Vagina (tissue), 2 donors: ENCODE data around the gene LMO3.

Experiments
- CTCF ChIP-seq, 3 experiments: fragments of 450-650 bp in 2 of 3; fragments of 200-600 bp in 1 of 3; sonication (generic) in 1 of 3; IDR thresholded peaks; one replicate each; pipeline ENCODE4 v1.5.1; 2017 to 2019; ENCODE audit warnings: antibody characterized with exemption in 3 of 3, mild to moderate bottlenecking in 2 of 3, moderate library complexity in 2 of 3
- POLR2A ChIP-seq, 2 donors: fragments of 450-650 bp; IDR thresholded peaks; one replicate each; pipeline ENCODE4 v1.6.1; 2017; ENCODE audit warnings: antibody characterized with exemption in 2 of 2, mild to moderate bottlenecking in 2 of 2, moderate library complexity in 2 of 2
- POLR2AphosphoS5 ChIP-seq, 2 donors: sonication (generic); formaldehyde crosslinking; IDR thresholded peaks; one replicate each; pipeline ENCODE4 v1.9.0; 2017; ENCODE audit warnings: antibody characterized with exemption in 2 of 2, mild to moderate bottlenecking in 2 of 2, low read depth in 1 of 2; ENCODE audit not compliant: insufficient read depth in 1 of 2

GRCh38 chr12:16509411-16509810 is 96.6 kb downstream of the LMO3 start:
- no peak for TF ChIP-seq POLR2AphosphoS5 (IDR thresholded peaks at IDR 0.05; ENCODE audit: insufficient read depth in 1 of 2, low read depth in 1 of 2)
- TF ChIP-seq POLR2A (IDR thresholded peaks at IDR 0.05): no peak
- no peak for TF ChIP-seq CTCF (IDR thresholded peaks at IDR 0.05)
